ENCODE results near the gene GPRIN1.

GRCh38 chr5:176621661-176622079, 11.7 kb upstream of the GPRIN1 start:
- no peak for TF ChIP-seq CTCF (IDR thresholded peaks at IDR 0.05)
- TF ChIP-seq NFYB (CRISPR knock-in tag; conservative IDR thresholded peaks at IDR 0.05; ENCODE audit: low read depth), result no peak
- no peak for TF ChIP-seq FOXP4 (CRISPR knock-in tag; IDR thresholded peaks at IDR 0.05)
- TF ChIP-seq IRF2 (CRISPR knock-in tag; IDR thresholded peaks at IDR 0.05; ENCODE audit: borderline replicate concordance, low read depth), result no peak
- TF ChIP-seq ZNF232 (CRISPR knock-in tag; IDR thresholded peaks at IDR 0.05), result no peak

Measured in WTC11 (cell line).